Stimulated activated effector memory CD8-positive, alpha-beta T cell treated with anti-CD3 and anti-CD28 coated beads, Interleukin-12 subunit alpha, Interleukin-12 subunit beta, amount 100 ng/mL, for 72 hours (primary cell): Measurements from ENCODE around the gene NDUFAB1.
"Not testable (repeated sequence)": the region's sequence is repeated elsewhere in the genome, so short reads cannot be mapped to it uniquely, and the experiment has no call there.

Experiments used
- ATAC-seq: fragments of 150-1000 bp; cut with Tn5 transposase; 2 replicates; pipeline ENCODE4 v1.10.0; 2021
- DNase-seq, 2 donors: peaks; one replicate each; pipeline ENCODE4 v3.0.0; 2021 to 2022; ENCODE audit warnings: low spot score in 2 of 2
- H3K27ac Mint-ChIP-seq: one replicate; pipeline ENCODE4 v1.8.0; 2022; ENCODE audit warnings: mild to moderate bottlenecking, mixed read lengths
- H3K36me3 Mint-ChIP-seq: one replicate; pipeline ENCODE4 v1.8.0; 2022; ENCODE audit warnings: mild to moderate bottlenecking, mixed read lengths
- H3K4me1 Mint-ChIP-seq: one replicate; pipeline ENCODE4 v1.8.0; 2022; ENCODE audit warnings: mixed read lengths
- H3K4me3 Mint-ChIP-seq: one replicate; pipeline ENCODE4 v1.8.0; 2022; ENCODE audit warnings: mild to moderate bottlenecking, mixed read lengths
- H3K9me3 Mint-ChIP-seq: one replicate; pipeline ENCODE4 v1.8.0; 2022; ENCODE audit warnings: mixed read lengths

The NDUFAB1 gene

DNA sequence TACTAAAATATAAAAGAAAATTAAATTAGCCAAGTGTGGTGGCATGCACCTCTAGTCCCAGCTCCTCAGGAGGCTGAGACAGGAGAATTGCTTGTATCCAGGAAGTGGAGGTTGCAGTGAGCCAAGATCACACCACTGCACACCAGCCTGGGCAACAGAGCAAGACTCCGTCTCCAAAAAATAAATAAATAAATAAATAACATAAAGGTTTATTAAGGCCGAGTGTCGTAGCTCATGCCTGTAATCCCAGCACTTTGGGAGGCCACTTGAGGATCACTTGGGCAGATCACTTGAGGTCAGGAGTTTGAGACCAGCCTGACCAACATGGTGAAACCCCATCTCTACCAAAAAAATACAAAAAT, 55.3 kb downstream of the NDUFAB1 start:
- not testable (repeated sequence) for DNase-seq, H3K4me1 Mint-ChIP-seq, H3K9me3 Mint-ChIP-seq, ATAC-seq, H3K4me3 Mint-ChIP-seq, H3K27ac Mint-ChIP-seq
- H3K36me3 Mint-ChIP-seq: peaks cover 89% of the 10 kb centered on the region

DNA sequence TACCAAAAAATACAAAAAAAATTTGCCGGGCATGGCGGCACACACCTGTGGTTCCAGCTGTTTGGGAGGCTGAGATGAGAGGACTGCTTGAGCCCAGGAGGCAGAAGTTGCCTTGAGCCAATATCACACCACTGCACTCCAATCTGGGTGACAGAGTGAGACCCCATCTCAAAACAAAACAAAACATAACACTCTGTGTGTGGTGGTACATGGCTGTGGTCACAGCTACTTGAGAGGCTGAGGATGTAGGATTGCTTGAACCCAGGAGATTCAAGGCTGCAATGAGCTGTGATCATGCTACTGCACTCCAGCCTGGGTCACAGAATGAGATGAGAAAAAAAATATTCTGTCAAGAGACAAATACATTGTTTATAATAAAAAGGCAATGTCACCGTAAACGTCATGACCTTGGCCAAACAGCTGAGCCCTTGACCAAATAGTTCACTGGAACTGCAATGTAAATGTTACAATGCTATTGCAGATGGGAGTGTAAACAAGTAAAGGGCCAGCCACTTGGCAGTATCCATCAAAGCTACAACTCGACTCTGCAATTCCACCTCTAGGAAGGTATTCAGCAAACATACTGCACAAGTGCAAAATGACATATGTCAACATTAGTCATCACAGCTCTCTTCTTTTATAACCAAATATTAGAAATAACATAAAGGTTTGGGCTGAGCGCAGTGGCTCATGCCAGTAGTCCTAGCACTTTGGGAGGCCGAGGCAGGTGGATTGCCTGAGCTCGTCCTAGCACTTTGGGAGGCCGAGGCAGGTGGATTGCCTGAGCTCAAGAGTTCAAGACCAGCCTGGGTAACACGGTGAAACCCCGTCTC, 55.9 kb downstream of the NDUFAB1 start:
- Mint-ChIP-seq H3K27ac (no peak overlapping the region), H3K36me3 (peaks cover 83% of the 10 kb centered on the region), H3K9me3 (no peaks in the 10 kb centered on the region), H3K4me3 (no peak overlapping the region), H3K4me1 (no peaks in the 10 kb centered on the region)
- DNase-seq (no peak), ATAC-seq (no peak)

DNA sequence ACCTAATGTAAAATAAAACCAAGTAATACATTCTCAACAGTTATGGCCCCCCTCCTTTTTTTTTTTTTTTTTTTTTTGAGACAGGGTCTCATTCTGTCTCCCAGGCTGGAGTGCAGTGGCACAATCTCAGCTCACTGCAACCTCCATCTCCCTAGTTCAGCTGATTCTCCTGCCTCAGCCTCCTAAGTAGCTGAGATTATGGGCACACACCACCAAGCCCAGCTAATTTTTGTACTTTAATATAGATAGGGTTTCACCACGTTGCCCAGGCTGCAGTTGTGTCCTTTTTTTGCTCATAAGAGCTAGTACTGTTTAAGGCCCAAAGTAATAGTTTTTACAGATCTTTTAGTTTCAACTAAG, 57.2 kb downstream of the NDUFAB1 start:
- Mint-ChIP-seq H3K4me3 (no peak overlapping the region), H3K9me3 (no peaks in the 10 kb centered on the region), H3K4me1 (no peaks in the 10 kb centered on the region), H3K36me3 (peaks cover 78% of the 10 kb centered on the region), H3K27ac (peak overlapping the region; percentile 14)
- no peak for DNase-seq
- no peak for ATAC-seq

DNA sequence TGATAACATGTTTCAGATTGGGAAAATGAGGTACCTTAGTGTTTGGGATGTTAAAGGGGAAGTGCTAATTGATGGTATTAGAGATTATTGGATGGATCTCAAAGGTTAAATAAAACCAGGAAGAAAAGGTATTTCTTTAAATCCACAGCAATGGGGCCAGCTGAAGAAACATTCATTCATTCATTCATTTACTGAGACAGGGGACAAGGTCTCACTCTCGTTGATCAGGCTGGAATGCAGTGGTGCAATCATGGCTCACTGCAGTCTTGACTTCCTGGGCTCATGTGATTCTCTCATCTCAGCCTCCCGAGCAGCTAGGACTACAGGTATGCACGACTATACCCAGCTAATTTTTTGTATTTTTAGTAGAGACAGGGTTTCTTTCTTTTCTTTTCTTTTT, 58.7 kb downstream of the NDUFAB1 start:
- Mint-ChIP-seq H3K4me3 (no peak overlapping the region), H3K4me1 (no peaks in the 10 kb centered on the region), H3K36me3 (peaks cover 78% of the 10 kb centered on the region), H3K9me3 (no peaks in the 10 kb centered on the region), H3K27ac (peak overlapping the region; percentile 17)
- no peak for DNase-seq
- ATAC-seq: no peak

DNA sequence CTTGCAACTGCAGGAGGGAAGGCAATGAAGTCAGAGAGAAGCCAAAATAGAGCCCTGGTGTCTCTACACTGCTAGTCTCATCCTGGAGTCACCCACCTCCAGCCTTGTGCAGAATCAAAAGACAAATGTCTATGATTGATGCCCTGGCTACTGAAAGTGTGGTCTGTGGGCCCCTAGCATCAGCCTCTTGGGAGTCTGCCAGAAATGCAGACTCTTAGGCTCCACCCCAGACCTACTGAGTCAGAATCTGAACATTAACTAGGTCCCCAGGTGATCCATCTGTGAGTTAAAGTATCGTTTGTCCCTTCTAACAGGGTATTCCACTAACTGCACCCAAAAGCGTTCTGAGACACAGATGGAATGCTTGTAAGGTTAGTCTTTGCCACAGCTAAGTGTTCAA, 60.2 kb downstream of the NDUFAB1 start:
- Mint-ChIP-seq H3K36me3 (peaks cover 78% of the 10 kb centered on the region), H3K4me1 (no peaks in the 10 kb centered on the region), H3K9me3 (no peaks in the 10 kb centered on the region), H3K27ac (no peak overlapping the region), H3K4me3 (no peak overlapping the region)
- DNase-seq: no peak
- no peak for ATAC-seq

DNA sequence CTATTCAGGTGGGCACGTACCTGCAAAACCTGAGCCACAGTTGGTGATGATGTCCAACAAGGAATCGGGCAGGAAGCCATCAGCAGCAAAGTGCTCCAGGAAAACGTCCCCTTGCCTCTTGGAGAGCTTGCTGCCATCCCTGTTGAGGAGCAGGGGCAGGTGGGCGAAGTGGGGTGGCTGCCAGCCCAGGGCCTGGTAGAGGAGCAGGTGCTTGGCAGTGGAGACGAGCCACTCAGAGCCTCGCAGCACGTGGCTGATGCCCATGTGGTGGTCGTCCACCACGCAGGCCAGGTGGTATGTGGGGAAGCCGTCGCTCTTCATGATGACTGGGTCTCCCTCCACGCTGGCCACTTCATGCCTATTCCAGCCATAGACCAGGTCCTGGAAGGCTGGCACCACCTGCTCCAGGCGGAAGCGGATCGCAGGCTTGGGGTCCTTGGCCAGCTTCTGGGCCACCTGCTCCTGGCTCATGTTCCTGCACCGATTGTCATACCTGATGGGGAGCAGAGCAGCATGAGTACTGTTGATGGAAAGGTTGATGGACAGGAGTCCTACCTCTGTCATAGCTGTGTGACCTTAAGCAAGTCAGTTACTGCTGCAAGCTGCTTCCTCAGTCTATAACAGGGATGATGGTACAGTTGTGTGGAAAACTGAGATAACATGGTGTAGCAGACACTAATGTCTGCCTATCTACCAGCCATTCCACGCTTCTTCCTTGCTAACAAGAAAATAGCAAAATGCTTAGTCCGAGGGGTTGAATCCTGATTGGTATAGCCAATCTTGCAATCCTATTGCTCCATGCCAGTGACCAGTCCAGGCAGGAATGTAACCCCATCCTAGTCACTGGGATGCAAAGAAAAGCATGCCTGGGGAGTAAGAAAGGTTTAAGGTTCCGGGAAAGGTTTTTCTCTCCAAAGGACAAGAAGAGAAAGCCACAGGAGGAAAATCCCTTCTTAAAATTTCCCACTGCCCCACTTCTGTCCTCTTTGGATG, 61.0 kb downstream of the NDUFAB1 start:
- DNase-seq: no peak
- H3K4me3 Mint-ChIP-seq: no peak overlapping the region

DNA sequence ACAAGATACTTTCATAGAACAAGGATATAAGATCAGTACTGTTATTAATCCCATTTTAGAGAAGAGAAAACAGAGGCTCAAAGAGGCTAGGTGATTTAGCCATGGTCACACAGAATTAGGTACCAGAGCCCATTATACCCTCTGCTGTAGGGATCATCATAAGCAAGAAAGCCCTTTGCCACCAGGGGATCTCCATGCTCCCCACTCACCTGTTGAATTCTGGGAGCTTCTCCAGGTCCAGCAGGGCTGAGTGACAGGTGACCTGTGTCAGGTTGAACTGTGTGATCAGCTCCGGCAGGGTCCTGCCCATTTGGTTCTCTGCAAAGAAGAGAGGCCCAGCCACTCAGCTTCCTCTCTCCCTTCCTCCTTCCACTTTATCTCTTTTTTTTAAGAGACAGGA, 63.7 kb downstream of the NDUFAB1 start:
- Mint-ChIP-seq H3K9me3 (no peaks in the 10 kb centered on the region), H3K27ac (no peak overlapping the region), H3K4me3 (no peak overlapping the region), H3K36me3 (peaks cover 72% of the 10 kb centered on the region), H3K4me1 (no peaks in the 10 kb centered on the region)
- ATAC-seq (no peak), DNase-seq (no peak)

More for the DNA sequence above, 61.0 kb downstream of the NDUFAB1 start:
- Mint-ChIP-seq H3K27ac (no peak overlapping the region), H3K36me3 (peaks cover 73% of the 10 kb centered on the region), H3K4me1 (no peaks in the 10 kb centered on the region), H3K9me3 (no peaks in the 10 kb centered on the region)
- no peak for ATAC-seq
